Thyroid gland (tissue), 4 donors: ENCODE data around the gene STRBP.

Experiments used
- POLR2A ChIP-seq, 2 donors: fragments of 450-650 bp; IDR thresholded peaks; one replicate each; pipeline ENCODE4 v1.6.1; 2017; ENCODE audit warnings: antibody characterized with exemption in 2 of 2, mild to moderate bottlenecking in 2 of 2, moderate library complexity in 1 of 2
- TF ChIP-seq, protein P1 (sequence below), 6 experiments: fragments of 200-600 bp in 3 of 6; fragments of 450-650 bp in 3 of 6; sonication (generic) in 3 of 6; IDR thresholded peaks; one replicate each; pipeline ENCODE4 v1.5.1; 2016 to 2019; ENCODE audit warnings: antibody characterized with exemption in 6 of 6, mild to moderate bottlenecking in 2 of 6, inconsistent platforms in 1 of 6, moderate library complexity in 1 of 6

- TF ChIP-seq POLR2A (IDR thresholded peaks at IDR 0.05) = no peak
- TF ChIP-seq, protein P1, sequence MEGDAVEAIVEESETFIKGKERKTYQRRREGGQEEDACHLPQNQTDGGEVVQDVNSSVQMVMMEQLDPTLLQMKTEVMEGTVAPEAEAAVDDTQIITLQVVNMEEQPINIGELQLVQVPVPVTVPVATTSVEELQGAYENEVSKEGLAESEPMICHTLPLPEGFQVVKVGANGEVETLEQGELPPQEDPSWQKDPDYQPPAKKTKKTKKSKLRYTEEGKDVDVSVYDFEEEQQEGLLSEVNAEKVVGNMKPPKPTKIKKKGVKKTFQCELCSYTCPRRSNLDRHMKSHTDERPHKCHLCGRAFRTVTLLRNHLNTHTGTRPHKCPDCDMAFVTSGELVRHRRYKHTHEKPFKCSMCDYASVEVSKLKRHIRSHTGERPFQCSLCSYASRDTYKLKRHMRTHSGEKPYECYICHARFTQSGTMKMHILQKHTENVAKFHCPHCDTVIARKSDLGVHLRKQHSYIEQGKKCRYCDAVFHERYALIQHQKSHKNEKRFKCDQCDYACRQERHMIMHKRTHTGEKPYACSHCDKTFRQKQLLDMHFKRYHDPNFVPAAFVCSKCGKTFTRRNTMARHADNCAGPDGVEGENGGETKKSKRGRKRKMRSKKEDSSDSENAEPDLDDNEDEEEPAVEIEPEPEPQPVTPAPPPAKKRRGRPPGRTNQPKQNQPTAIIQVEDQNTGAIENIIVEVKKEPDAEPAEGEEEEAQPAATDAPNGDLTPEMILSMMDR (IDR thresholded peaks at IDR 0.05) = no peak
Measured at GRCh38 chr9:123217128-123217654, 51.2 kb downstream of the STRBP start.
